Neutrophil (primary cell): ENCODE results near the gene CBLB.

Experiments used
- H3K27ac ChIP-seq: fragments of 200-600 bp; sonication (generic); 2 replicates; pipeline ENCODE4 v1.5.1; 2016; ENCODE audit warnings: mild to moderate bottlenecking, moderate library complexity
- H3K27me3 ChIP-seq: fragments of 200-600 bp; sonication (generic); 2 replicates; pipeline ENCODE4 v1.6.0; 2016; ENCODE audit warnings: mild to moderate bottlenecking
- H3K36me3 ChIP-seq: fragments of 200-600 bp; sonication (generic); 2 replicates; pipeline ENCODE4 v1.5.1; 2017
- H3K4me1 ChIP-seq, 2 experiments: fragments of 200-600 bp in 1 of 2; sonication (generic) in 1 of 2; 1 replicate in 1 of 2; 2 replicates in 1 of 2; pipeline versions ENCODE4 v1.5.1 to v1.6.1; 2013 to 2016; ENCODE audit warnings: low read depth in 1 of 2, low read length in 1 of 2, mild to moderate bottlenecking in 1 of 2, moderate library complexity in 1 of 2; ENCODE audit not compliant: control insufficient read depth in 1 of 2, insufficient read depth in 1 of 2
- H3K4me3 ChIP-seq, 2 experiments: fragments of 200-600 bp in 1 of 2; sonication (generic) in 1 of 2; 1 replicate in 1 of 2; 2 replicates in 1 of 2; pipeline ENCODE4 v1.5.1; 2013 to 2016; ENCODE audit warnings: low read depth in 1 of 2, low read length in 1 of 2, mild to moderate bottlenecking in 1 of 2, moderate library complexity in 1 of 2
- H3K9me3 ChIP-seq: fragments of 200-600 bp; sonication (generic); 2 replicates; pipeline ENCODE4 v1.5.1; 2016
- CTCF ChIP-seq: fragments of 200-600 bp; sonication (generic); IDR thresholded peaks from 2 replicates; pipeline ENCODE4 v1.5.1; 2016; ENCODE audit warnings: antibody characterized with exemption

The CBLB gene

GRCh38 chr3:105853801-105854432, 14.9 kb downstream of the CBLB start:
- no peaks in the 10 kb centered on the region for H3K4me1 ChIP-seq
- H3K9me3 ChIP-seq: no peaks in the 10 kb centered on the region
- no peak for TF ChIP-seq CTCF
- no peak overlapping the region for H3K27ac ChIP-seq
- H3K36me3 ChIP-seq: peaks cover 8% of the 10 kb centered on the region
- no peak overlapping the region for H3K4me3 ChIP-seq
- H3K27me3 ChIP-seq: no peaks in the 10 kb centered on the region

- TF ChIP-seq CTCF: no peak
- H3K27me3 ChIP-seq: no peaks in the 10 kb centered on the region
- peaks cover 8% of the 10 kb centered on the region for H3K36me3 ChIP-seq
Measured at GRCh38 chr3:105851582-105851981, 17.2 kb downstream of the CBLB start.

GRCh38 chr3:105851176-105851575, 17.6 kb downstream of the CBLB start:
- no peak overlapping the region for H3K4me3 ChIP-seq
- no peak overlapping the region for H3K27ac ChIP-seq
- no peaks in the 10 kb centered on the region for H3K4me1 ChIP-seq
- no peaks in the 10 kb centered on the region for H3K9me3 ChIP-seq
- peaks cover 8% of the 10 kb centered on the region for H3K36me3 ChIP-seq
- TF ChIP-seq CTCF: no peak
- H3K27me3 ChIP-seq: no peaks in the 10 kb centered on the region

More at GRCh38 chr3:105851582-105851981, 17.2 kb downstream of the CBLB start:
- Histone ChIP-seq H3K4me3 (no peak overlapping the region), H3K9me3 (no peaks in the 10 kb centered on the region), H3K27ac (no peak overlapping the region), H3K4me1 (no peaks in the 10 kb centered on the region)

GRCh38 chr3:105850593-105850992, 18.2 kb downstream of the CBLB start:
- no peak overlapping the region for H3K4me3 ChIP-seq
- peaks cover 8% of the 10 kb centered on the region for H3K36me3 ChIP-seq
- no peak for TF ChIP-seq CTCF
- H3K4me1 ChIP-seq: no peaks in the 10 kb centered on the region
- no peaks in the 10 kb centered on the region for H3K27me3 ChIP-seq
- no peak overlapping the region for H3K27ac ChIP-seq
- H3K9me3 ChIP-seq: no peaks in the 10 kb centered on the region

- no peaks in the 10 kb centered on the region for H3K27me3 ChIP-seq
- no peaks in the 10 kb centered on the region for H3K9me3 ChIP-seq
- H3K27ac ChIP-seq: no peak overlapping the region
- H3K4me1 ChIP-seq: no peaks in the 10 kb centered on the region
- no peak for TF ChIP-seq CTCF
- peaks cover 8% of the 10 kb centered on the region for H3K36me3 ChIP-seq
- H3K4me3 ChIP-seq: no peak overlapping the region
Measured at GRCh38 chr3:105848821-105849220, 20.0 kb downstream of the CBLB start.
